ENCODE results near the gene PTPRK.

PTPRK gene

DNA sequence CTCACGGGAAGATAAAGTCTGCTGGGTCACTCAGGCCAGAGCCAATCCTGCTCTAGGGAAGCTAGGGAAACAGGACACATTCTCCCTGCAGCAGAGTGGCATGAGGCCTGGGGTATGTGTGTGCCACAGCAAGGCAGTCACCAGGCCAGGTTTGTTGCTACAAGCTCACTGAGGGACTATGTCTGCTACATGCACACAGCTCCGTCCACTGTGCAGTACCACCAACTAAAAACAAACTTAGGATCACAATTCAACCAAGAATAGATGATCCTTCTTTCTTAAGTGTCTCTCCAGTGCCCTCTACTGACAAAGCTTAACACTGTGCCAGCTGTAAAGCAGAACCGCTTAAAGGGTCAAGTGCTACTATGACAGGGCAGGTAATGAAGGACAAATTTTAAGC lies 192.5 kb downstream of the PTPRK start:
- no peak overlapping the region for H3K27ac ChIP-seq
- TF ChIP-seq ZFX (IDR thresholded peaks at IDR 0.05), result no peak
- TF ChIP-seq, protein P1, sequence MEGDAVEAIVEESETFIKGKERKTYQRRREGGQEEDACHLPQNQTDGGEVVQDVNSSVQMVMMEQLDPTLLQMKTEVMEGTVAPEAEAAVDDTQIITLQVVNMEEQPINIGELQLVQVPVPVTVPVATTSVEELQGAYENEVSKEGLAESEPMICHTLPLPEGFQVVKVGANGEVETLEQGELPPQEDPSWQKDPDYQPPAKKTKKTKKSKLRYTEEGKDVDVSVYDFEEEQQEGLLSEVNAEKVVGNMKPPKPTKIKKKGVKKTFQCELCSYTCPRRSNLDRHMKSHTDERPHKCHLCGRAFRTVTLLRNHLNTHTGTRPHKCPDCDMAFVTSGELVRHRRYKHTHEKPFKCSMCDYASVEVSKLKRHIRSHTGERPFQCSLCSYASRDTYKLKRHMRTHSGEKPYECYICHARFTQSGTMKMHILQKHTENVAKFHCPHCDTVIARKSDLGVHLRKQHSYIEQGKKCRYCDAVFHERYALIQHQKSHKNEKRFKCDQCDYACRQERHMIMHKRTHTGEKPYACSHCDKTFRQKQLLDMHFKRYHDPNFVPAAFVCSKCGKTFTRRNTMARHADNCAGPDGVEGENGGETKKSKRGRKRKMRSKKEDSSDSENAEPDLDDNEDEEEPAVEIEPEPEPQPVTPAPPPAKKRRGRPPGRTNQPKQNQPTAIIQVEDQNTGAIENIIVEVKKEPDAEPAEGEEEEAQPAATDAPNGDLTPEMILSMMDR (conservative IDR thresholded peaks at IDR 0.05), result peak; percentile 77

DNA sequence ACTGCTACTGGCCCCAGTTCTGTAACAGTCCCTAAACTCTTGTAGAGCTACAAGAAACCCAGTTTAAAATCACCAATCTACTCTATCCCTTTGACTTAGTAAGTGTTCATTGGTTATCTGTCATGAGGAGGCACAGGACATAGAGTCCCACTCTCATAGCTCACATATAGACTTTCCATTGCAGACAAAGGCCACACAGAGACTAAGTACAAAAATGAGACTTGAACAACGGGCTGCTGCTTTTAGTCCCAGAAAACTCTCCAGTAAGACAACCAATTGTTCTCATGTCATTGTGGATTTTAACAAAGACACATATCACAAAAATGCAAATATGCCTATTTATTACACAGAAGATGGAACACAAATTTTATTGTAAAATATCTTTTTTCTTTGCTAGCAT lies 197.4 kb downstream of the PTPRK start:
- TF ChIP-seq ZFX (IDR thresholded peaks at IDR 0.05), result no peak
- TF ChIP-seq, protein P1 (conservative IDR thresholded peaks at IDR 0.05), result no peak
- H3K27ac ChIP-seq, result no peak overlapping the region

DNA sequence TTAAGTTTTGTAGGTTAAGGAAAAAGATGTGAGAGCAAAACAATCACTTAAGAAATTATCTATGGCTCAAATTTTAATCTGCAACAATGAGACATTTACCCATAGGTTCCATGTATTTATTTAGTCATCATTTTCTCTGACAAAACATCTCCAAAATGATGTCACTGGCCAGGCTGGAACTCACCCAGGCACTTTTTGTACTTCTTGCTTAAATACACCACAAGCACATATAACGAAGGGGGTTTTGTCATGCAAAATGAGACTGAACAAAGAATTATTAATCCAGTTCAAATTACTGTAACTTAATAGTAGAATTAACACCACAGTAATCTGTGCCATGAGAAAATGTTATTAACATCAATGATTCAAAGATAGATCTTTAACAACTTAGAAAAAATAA lies 200.5 kb downstream of the PTPRK start:
- no peak for TF ChIP-seq ZFX (IDR thresholded peaks at IDR 0.05)
- TF ChIP-seq, protein P1 (conservative IDR thresholded peaks at IDR 0.05), result no peak
- H3K27ac ChIP-seq, result no peak overlapping the region

DNA sequence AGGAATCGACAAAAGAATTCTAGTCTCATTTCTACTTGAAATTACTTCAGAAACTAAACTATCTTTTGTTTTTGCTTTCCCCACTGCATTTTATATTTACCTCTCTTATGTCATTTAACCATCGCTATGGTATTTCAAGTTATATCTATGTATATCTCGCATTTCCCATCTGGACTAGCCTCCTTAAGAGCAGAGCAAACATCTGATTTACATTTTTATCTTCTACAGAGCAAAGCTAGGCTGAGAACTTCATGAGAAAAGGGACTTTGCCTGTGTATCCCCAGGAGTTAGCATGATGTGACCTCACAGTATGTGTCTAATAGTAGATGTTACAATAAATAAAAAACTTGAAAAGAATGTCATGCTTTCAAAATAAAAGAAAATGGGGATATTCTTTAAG lies 201.2 kb downstream of the PTPRK start:
- TF ChIP-seq, protein P1 (conservative IDR thresholded peaks at IDR 0.05), result no peak
- TF ChIP-seq ZFX (IDR thresholded peaks at IDR 0.05), result no peak
- no peak overlapping the region for H3K27ac ChIP-seq

DNA sequence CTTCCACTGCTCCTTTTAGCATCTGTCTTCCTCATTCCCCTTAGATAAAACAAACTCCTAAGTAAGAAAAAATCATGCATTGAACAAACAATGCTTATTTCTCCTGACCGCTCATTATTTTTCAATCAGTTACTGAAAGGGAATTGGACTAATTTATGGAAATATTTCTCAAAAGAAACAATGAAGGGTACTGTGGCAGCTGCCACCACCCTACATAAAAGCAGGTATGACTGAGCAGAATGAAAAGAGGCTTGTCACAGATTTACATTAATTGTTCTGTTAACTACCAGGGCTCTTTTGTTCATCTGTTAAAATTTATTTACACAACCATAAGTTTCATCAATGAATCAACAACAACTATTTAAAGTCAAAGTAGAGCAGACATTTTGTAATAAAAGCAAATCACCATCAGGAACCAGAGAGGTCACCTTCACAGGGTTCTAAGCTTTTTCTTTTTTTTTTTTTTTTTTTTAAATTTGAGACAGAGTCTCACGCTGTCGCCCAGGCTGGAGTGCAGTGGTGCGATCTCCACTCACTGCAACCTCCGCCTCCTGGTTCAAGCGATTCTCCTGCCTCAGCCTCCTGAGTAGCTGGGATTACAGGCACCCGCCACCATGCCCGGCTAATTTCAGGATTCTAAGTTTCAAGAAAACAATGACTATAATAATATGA lies 204.0 kb downstream of the PTPRK start:
- TF ChIP-seq, protein P1 (conservative IDR thresholded peaks at IDR 0.05), result no peak
- TF ChIP-seq ZFX (IDR thresholded peaks at IDR 0.05), result no peak
- no peak overlapping the region for H3K27ac ChIP-seq

DNA sequence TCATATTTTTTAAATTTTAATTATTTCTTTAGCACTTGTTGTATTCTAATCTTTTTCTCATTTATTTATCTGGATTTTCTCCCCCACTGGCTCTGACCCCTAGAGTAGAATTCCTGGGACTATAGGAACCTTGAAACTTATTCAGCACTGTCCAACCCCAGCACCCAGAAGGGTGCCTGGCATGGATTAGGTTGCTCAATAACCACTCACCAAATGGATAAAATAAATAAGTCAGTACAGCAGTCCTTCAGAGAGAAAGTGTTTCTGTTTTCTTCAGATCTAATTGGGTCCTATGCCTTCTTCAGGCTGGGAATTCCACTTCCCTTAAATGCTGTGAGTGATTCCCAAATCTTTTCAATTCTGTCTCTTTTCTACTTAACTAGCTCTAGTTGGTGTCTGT lies 206.2 kb downstream of the PTPRK start:
- H3K27ac ChIP-seq, result no peak overlapping the region
- TF ChIP-seq, protein P1 (conservative IDR thresholded peaks at IDR 0.05), result no peak
- no peak for TF ChIP-seq ZFX (IDR thresholded peaks at IDR 0.05)

DNA sequence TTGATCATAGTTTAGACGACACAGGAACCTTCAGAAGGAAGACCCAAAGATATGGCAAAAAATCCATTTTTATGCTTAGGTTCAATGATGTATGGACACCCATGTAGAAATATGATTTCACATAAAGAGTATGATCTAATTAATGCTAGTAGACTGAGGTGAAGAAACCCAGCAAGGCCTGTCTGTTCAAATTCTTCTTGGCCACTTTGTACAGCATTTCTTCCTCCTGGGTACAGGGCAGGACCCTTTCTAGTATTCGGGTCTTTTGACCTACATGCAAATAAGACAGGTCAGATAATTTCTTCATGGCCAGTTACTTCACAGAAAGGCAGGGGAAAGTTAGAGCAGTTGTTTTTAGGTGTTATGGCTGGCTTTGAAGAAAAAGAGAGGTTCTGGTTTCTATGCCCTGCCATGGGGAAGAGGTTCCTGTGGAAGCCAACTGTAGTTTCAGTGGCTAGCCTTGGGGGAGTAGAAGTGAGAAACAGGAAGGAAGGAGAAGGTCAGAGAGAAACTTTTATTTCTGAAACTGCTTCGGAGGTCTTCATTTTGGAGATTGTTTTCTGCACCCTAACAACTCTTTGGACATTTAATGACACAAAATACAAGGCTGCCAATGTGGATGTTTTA lies 208.3 kb downstream of the PTPRK start:
- TF ChIP-seq, protein P1 (conservative IDR thresholded peaks at IDR 0.05), result no peak
- TF ChIP-seq ZFX (IDR thresholded peaks at IDR 0.05), result no peak
- H3K27ac ChIP-seq, result no peak overlapping the region
